ENCODE measurements around the gene AQP3. TPM values are rescaled to one million over a fixed set of nuclear protein-coding genes. Genes with fewer than 3 reads are reported as not detected.

AQP3 gene
- polyA plus RNA-seq, 1 donor (not counting 4 experiments of a cell fraction or from before 2014, with no cell fraction given) = 239 TPM

DNA sequence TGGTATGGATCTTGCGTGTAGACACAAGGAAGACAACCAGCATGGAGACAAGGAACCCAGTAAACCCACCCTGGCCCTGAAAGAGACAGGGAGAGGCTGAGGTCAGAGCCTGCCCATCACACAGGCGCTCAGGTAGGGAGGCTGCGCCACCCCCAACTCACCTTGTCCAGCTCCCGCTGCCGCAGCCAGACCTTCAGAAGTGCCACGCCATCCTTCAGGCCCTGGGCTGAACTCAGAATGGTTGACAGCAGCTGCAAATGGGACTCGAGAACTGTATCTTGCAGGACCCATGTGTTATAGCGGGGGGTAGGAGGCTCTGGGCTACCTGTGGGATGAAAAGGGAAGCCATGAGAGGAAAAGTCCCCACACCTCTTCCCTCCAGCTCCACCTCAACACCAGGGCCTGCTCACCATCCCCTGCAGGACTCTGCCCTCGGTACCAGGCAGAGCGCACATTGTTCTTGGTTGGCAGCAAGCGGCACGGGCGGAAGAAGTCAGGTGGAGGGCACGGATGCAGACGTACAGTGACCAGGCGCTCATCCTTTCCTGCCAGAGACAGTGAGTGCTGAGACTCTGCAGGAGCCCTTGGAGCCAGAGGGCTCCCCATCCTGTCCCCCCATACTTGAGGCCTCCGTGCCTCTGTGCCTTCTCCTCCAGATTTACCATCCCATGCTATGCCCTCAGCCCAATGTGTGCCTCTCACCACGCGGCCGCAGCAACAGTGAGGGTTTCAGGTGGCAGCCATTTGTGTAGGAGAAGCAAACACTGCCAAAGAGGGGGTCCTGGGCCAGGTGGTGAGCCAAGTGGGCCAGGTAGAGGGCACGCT, 21.6 kb upstream of the AQP3 start:
- Histone ChIP-seq H3K79me2 (ENCODE audit: control insufficient read depth, insufficient read depth, low read length) (peaks cover 54% of the 10 kb centered on the region), H3K9ac (ENCODE audit: control insufficient read depth, extremely low read depth, insufficient read depth, low read length) (no peak overlapping the region), H3K9me1 (ENCODE audit: control insufficient read depth, extremely low read depth, insufficient read depth, low read length) (no peaks in the 10 kb centered on the region), H3K9me3 (ENCODE audit: control insufficient read depth, low read depth, low read length) (no peaks in the 10 kb centered on the region), H2AFZ (ENCODE audit: control insufficient read depth, low read length) (no peak overlapping the region), H3K4me2 (ENCODE audit: control insufficient read depth, extremely low read depth, insufficient read depth, low read depth, low read length) (no peak overlapping the region), H3K4me3 (ENCODE audit: control insufficient read depth in 2 of 3, extremely low read depth in 1 of 3, insufficient read depth in 2 of 3, low read depth in 1 of 3, low read length in 3 of 3) (no peak overlapping the region), H3K27me3 (ENCODE audit: control insufficient read depth, extremely low read depth, insufficient read depth, low read length) (no peaks in the 10 kb centered on the region), H3K27ac (ENCODE audit: control insufficient read depth, insufficient read depth, low read length) (no peak overlapping the region), H4K20me1 (ENCODE audit: control insufficient read depth, extremely low read depth, insufficient read depth, low read length) (no peaks in the 10 kb centered on the region), H3K4me1 (ENCODE audit: control insufficient read depth, extremely low read depth, insufficient read depth, low read length) (peaks cover 42% of the 10 kb centered on the region), H3K36me3 (ENCODE audit: control insufficient read depth in 2 of 2, extremely low read depth in 1 of 2, insufficient read depth in 2 of 2, low read length in 2 of 2) (peaks cover 51 to 64% of the 10 kb centered on the region in 2 experiments)
- DNase-seq (ENCODE audit: low read depth, low spot score) (no peak), FAIRE-seq (no peak)
- dilution Hi-C loops (cut with MboI; ENCODE audit: extremely low pct_ligation_motif_present, low sequenced_read_pairs) = no loop called here
- no peak for TF ChIP-seq EZH2 (IDR thresholded peaks at IDR 0.05; ENCODE audit: low read length)
- TF ChIP-seq, protein P1, sequence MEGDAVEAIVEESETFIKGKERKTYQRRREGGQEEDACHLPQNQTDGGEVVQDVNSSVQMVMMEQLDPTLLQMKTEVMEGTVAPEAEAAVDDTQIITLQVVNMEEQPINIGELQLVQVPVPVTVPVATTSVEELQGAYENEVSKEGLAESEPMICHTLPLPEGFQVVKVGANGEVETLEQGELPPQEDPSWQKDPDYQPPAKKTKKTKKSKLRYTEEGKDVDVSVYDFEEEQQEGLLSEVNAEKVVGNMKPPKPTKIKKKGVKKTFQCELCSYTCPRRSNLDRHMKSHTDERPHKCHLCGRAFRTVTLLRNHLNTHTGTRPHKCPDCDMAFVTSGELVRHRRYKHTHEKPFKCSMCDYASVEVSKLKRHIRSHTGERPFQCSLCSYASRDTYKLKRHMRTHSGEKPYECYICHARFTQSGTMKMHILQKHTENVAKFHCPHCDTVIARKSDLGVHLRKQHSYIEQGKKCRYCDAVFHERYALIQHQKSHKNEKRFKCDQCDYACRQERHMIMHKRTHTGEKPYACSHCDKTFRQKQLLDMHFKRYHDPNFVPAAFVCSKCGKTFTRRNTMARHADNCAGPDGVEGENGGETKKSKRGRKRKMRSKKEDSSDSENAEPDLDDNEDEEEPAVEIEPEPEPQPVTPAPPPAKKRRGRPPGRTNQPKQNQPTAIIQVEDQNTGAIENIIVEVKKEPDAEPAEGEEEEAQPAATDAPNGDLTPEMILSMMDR (optimal IDR thresholded peaks at IDR 0.05 in 1 of 3, IDR thresholded peaks at IDR 0.05 in 1 of 3, conservative IDR thresholded peaks at IDR 0.05 in 1 of 3; ENCODE audit: extremely low read depth in 1 of 3, insufficient read depth in 2 of 3, low read length in 3 of 3) = no peak

DNA sequence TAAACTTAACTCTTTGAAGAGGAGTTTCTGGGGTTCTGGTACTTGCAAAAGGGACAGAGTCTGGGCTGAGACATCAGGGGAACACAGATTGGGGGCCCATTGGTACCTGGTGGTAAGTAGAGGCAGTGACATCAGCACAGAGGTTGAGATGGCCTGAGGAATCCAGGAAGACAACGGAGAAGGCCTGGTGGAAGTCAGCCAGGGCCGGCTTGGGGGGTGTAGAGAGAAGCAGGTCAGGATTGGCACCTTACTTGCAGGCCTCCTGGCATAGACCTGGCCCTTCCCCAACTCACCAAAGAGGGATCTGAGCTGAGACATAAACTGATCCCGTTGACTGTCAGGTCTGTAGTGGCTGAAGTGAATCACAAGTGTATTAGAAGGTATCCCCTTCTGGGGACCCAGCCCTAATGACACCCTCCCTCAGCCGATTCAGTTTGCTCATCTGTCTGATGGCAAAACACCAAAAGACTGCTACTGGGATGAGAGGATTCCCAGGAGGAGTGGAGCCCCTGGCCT, 20.9 kb upstream of the AQP3 start:
- no peaks in the 10 kb centered on the region for H3K9me3 ChIP-seq (ENCODE audit: control insufficient read depth, low read depth, low read length)
- dilution Hi-C loops (cut with MboI; ENCODE audit: extremely low pct_ligation_motif_present, low sequenced_read_pairs) = no loop called here
- TF ChIP-seq, protein P1 (optimal IDR thresholded peaks at IDR 0.05 in 1 of 3, IDR thresholded peaks at IDR 0.05 in 1 of 3, conservative IDR thresholded peaks at IDR 0.05 in 1 of 3; ENCODE audit: extremely low read depth in 1 of 3, insufficient read depth in 2 of 3, low read length in 3 of 3) = no peak
- no peak overlapping the region for H3K27ac ChIP-seq (ENCODE audit: control insufficient read depth, insufficient read depth, low read length)
- DNase-seq (ENCODE audit: low read depth, low spot score) = no peak
- no peak overlapping the region for H3K4me3 ChIP-seq (ENCODE audit: control insufficient read depth in 2 of 3, extremely low read depth in 1 of 3, insufficient read depth in 2 of 3, low read depth in 1 of 3, low read length in 3 of 3)
- H3K79me2 ChIP-seq (ENCODE audit: control insufficient read depth, insufficient read depth, low read length) = peaks cover 50% of the 10 kb centered on the region
- peaks cover 57 to 71% of the 10 kb centered on the region in 2 experiments for H3K36me3 ChIP-seq (ENCODE audit: control insufficient read depth in 2 of 2, extremely low read depth in 1 of 2, insufficient read depth in 2 of 2, low read length in 2 of 2)
- FAIRE-seq = no peak
- no peak overlapping the region for H2AFZ ChIP-seq (ENCODE audit: control insufficient read depth, low read length)
- no peaks in the 10 kb centered on the region for H3K27me3 ChIP-seq (ENCODE audit: control insufficient read depth, extremely low read depth, insufficient read depth, low read length)
- H3K9me1 ChIP-seq (ENCODE audit: control insufficient read depth, extremely low read depth, insufficient read depth, low read length) = no peaks in the 10 kb centered on the region
- no peaks in the 10 kb centered on the region for H4K20me1 ChIP-seq (ENCODE audit: control insufficient read depth, extremely low read depth, insufficient read depth, low read length)
- H3K4me2 ChIP-seq (ENCODE audit: control insufficient read depth, extremely low read depth, insufficient read depth, low read depth, low read length) = no peak overlapping the region
- H3K4me1 ChIP-seq (ENCODE audit: control insufficient read depth, extremely low read depth, insufficient read depth, low read length) = peaks cover 50% of the 10 kb centered on the region
- H3K9ac ChIP-seq (ENCODE audit: control insufficient read depth, extremely low read depth, insufficient read depth, low read length) = no peak overlapping the region

Measured in keratinocyte (primary cell).